ENCODE measurements around the gene CNDP2.
"Not testable (repeated sequence)": the region's sequence is repeated elsewhere in the genome, so short reads cannot be mapped to it uniquely, and the experiment has no call there.

The CNDP2 gene

GRCh38 chr18:74519320-74520095 is 23.3 kb downstream of the CNDP2 start:
- no peak for DNase-seq (ENCODE audit: low read depth)

GRCh38 chr18:74520096-74520833 is 24.1 kb downstream of the CNDP2 start:
- DNase-seq (ENCODE audit: low read depth), result no peak

GRCh38 chr18:74521068-74521725 is 25.0 kb downstream of the CNDP2 start:
- DNase-seq (ENCODE audit: low read depth), result no peak

- DNase-seq (ENCODE audit: low read depth), result no peak
These were observed 26.7 kb downstream of the CNDP2 start for GRCh38 chr18:74522635-74523548.

- no peak for DNase-seq (ENCODE audit: low read depth)
These were observed 27.9 kb downstream of the CNDP2 start for GRCh38 chr18:74524097-74524496.

GRCh38 chr18:74524915-74525314 is 28.8 kb downstream of the CNDP2 start:
- not testable (repeated sequence) for DNase-seq (ENCODE audit: low read depth)

- no peak for DNase-seq (ENCODE audit: low read depth)
These were observed 29.6 kb downstream of the CNDP2 start for GRCh38 chr18:74525741-74526140.

GRCh38 chr18:74526488-74526887 is 30.3 kb downstream of the CNDP2 start:
- no peak for DNase-seq (ENCODE audit: low read depth)

GRCh38 chr18:74528478-74528877 is 32.3 kb downstream of the CNDP2 start:
- no peak for DNase-seq (ENCODE audit: low read depth)

GRCh38 chr18:74528913-74529312 is 32.8 kb downstream of the CNDP2 start:
- DNase-seq (ENCODE audit: low read depth), result no peak

GRCh38 chr18:74529378-74529777 is 33.2 kb downstream of the CNDP2 start:
- no peak for DNase-seq (ENCODE audit: low read depth)

GRCh38 chr18:74529811-74530583 is 33.8 kb downstream of the CNDP2 start:
- DNase-seq (ENCODE audit: low read depth), result no peak

- DNase-seq (ENCODE audit: low read depth), result no peak
These were observed 34.4 kb downstream of the CNDP2 start for GRCh38 chr18:74530584-74530862.

GRCh38 chr18:74531043-74531442 is 34.9 kb downstream of the CNDP2 start:
- no peak for DNase-seq (ENCODE audit: low read depth)

- no peak for DNase-seq (ENCODE audit: low read depth)
These were observed 36.4 kb downstream of the CNDP2 start for GRCh38 chr18:74532511-74533025.

GRCh38 chr18:74533666-74534065 is 37.5 kb downstream of the CNDP2 start:
- no peak for DNase-seq (ENCODE audit: low read depth)

GRCh38 chr18:74534150-74534969 is 38.2 kb downstream of the CNDP2 start, which contains the start of gene CNDP1:
TSS of gene CNDP1 (plus strand) at chr18:74534500. CDS start at chr18:74534668, 168 bp downstream.
- DNase-seq (ENCODE audit: low read depth), result no peak

- DNase-seq (ENCODE audit: low read depth), result no peak
These were observed 39.0 kb downstream of the CNDP2 start for GRCh38 chr18:74534981-74535649.

- no peak for DNase-seq (ENCODE audit: low read depth)
These were observed 43.1 kb downstream of the CNDP2 start for GRCh38 chr18:74539289-74539688.
